SK-N-SH (cell line): Measurements from ENCODE around the gene CCNC. TPM values are rescaled to one million over a fixed set of nuclear protein-coding genes. Genes with fewer than 3 reads are reported as not detected.
A peak's percentile ranks its signal among the peaks of the same experiment; 100 is the strongest.

Experiments
- CTCF ChIA-PET: fragments of 300-600, 350-600 bp; formaldehyde crosslinking; extraction: SDS; loops from one replicate; lab custom pipeline; 2021; lab: Yijun Ruan, JAX
- POLR2A ChIA-PET: fragments of 350-600 bp; sonication (Branson Sonifier 250); formaldehyde crosslinking; extraction: SDS; loops from one replicate; lab custom pipeline; 2020; ENCODE audit warnings: antibody characterized with exemption, inconsistent platforms; lab: Yijun Ruan, JAX
- DNase-seq: peaks from one replicate; pipeline ENCODE4 v3.0.0; 2012
- H2AFZ ChIP-seq: fragments of 200-600 bp; sonication (generic); 2 replicates; pipeline ENCODE4 v1.8.1; 2016; ENCODE audit warnings: antibody characterized with exemption, mild to moderate bottlenecking, low read depth
- H3F3A ChIP-seq: fragments of 200-600 bp; sonication (generic); replicated peaks from 2 replicates; pipeline ENCODE3; 2016; ENCODE audit warnings: antibody characterized with exemption, mild to moderate bottlenecking; ENCODE audit not compliant: insufficient read depth
- H3K27ac ChIP-seq, 2 experiments: fragments of 200-500 bp in 1 of 2; fragments of 200-600 bp in 1 of 2; sonication (Bioruptor generic) in 1 of 2; sonication (generic), shearing (Covaris generic) in 1 of 2; 2 replicates each; pipeline versions ENCODE4 v1.5.1 to v1.6.1; 2014 to 2016; ENCODE audit warnings: low read depth in 2 of 2, inconsistent platforms in 1 of 2, low read length in 1 of 2, mild to moderate bottlenecking in 1 of 2, mixed read lengths in 1 of 2
- H3K27me3 ChIP-seq: fragments of 200-600 bp; sonication (generic), shearing (Covaris generic); 2 replicates; pipeline ENCODE4 v1.6.1; 2016; ENCODE audit warnings: mixed run types; ENCODE audit not compliant: insufficient read depth
- H3K36me3 ChIP-seq, 2 experiments: fragments of 200-500 bp in 1 of 2; fragments of 200-600 bp in 1 of 2; sonication (Bioruptor generic) in 1 of 2; sonication (generic) in 1 of 2; replicated peaks in 1 of 2; 2 replicates each; pipeline versions ENCODE3 to v1.5.1; 2014 to 2016; ENCODE audit warnings: low read length in 1 of 2, mild to moderate bottlenecking in 1 of 2; ENCODE audit not compliant: insufficient read depth in 2 of 2, control insufficient read depth in 1 of 2
- H3K4me1 ChIP-seq, 2 experiments: fragments of 200-500 bp in 1 of 2; fragments of 200-600 bp in 1 of 2; sonication (Bioruptor generic) in 1 of 2; sonication (generic), shearing (Covaris generic) in 1 of 2; 2 replicates each; pipeline versions ENCODE4 v1.5.1 to v1.6.1; 2014 to 2016; ENCODE audit warnings: low read depth in 1 of 2, low read length in 1 of 2, mixed run types in 1 of 2; ENCODE audit not compliant: insufficient read depth in 2 of 2, control insufficient read depth in 1 of 2
- H3K4me2 ChIP-seq: fragments of 200-600 bp; sonication (generic), shearing (Covaris generic); 2 replicates; pipeline ENCODE4 v1.6.1; 2017; ENCODE audit warnings: mixed run types
- H3K4me3 ChIP-seq, 2 experiments: fragments of 200-500 bp in 1 of 2; fragments of 200-600 bp in 1 of 2; sonication (Bioruptor generic) in 1 of 2; sonication (generic), shearing (Covaris generic) in 1 of 2; 2 replicates each; pipeline versions ENCODE4 v1.5.1 to v1.8.1; 2014 to 2016; ENCODE audit warnings: low read depth in 2 of 2, inconsistent platforms in 1 of 2, low read length in 1 of 2, mild to moderate bottlenecking in 1 of 2, mixed read lengths in 1 of 2, moderate library complexity in 1 of 2
- H3K79me2 ChIP-seq: fragments of 200-600 bp; sonication (generic); 2 replicates; pipeline ENCODE4 v1.8.1; 2017; ENCODE audit warnings: mild to moderate bottlenecking; ENCODE audit not compliant: insufficient read depth
- H3K9ac ChIP-seq: fragments of 200-600 bp; sonication (generic); 2 replicates; pipeline ENCODE4 v1.6.1; 2017; ENCODE audit warnings: mixed run types
- H3K9me2 ChIP-seq: fragments of 200-600 bp; sonication (generic); 2 replicates; pipeline ENCODE4 v1.6.1; 2017; ENCODE audit warnings: mixed run types
- H3K9me3 ChIP-seq: fragments of 200-600 bp; sonication (generic); 2 replicates; pipeline ENCODE4 v1.6.1; 2017; ENCODE audit warnings: mixed run types, mild to moderate bottlenecking, moderate library complexity
- H4K20me1 ChIP-seq: fragments of 200-600 bp; sonication (generic); 2 replicates; pipeline ENCODE4 v1.6.1; 2017; ENCODE audit warnings: mild to moderate bottlenecking, mixed run types; ENCODE audit not compliant: insufficient read depth
- ELF1 ChIP-seq: IDR thresholded peaks from 2 replicates; pipeline ENCODE4 v1.4.0; 2012
- EP300 ChIP-seq, 2 experiments: IDR thresholded peaks; 2 replicates each; pipeline versions ENCODE4 v1.4.0 to v1.6.1; 2012; ENCODE audit warnings: borderline replicate concordance in 1 of 2, low read depth in 1 of 2, low read length in 1 of 2
- MXI1 ChIP-seq: IDR thresholded peaks from 2 replicates; pipeline ENCODE4 v1.6.1; 2012; ENCODE audit warnings: mild to moderate bottlenecking, low read depth, low read length, improper control_type of control experiment
- RFX5 ChIP-seq: IDR thresholded peaks from 2 replicates; pipeline ENCODE4 v1.6.1; 2012; ENCODE audit warnings: mild to moderate bottlenecking, improper control_type of control experiment, low read length
- WGBS: methylation state at CpG from one replicate; pipeline ENCODE4 v1.1.6; 2017; ENCODE audit warnings: low lambda C conversion rate; 5-methylcytosine and 5-hydroxymethylcytosine counted together
- polyA plus RNA-seq, 3 experiments: library from polyadenylated mRNA; depleted of rRNA; stranded (reverse); fragments of >200 nt; gene quantifications; 2 replicates each; pipeline ENCODE4 v1.2.3, GENCODE V29; 2012
- TF ChIP-seq, protein P1 (sequence below): fragments of 150-350 bp; IDR thresholded peaks from 2 replicates; pipeline ENCODE4 v1.6.1; 2016; ENCODE audit warnings: mild to moderate bottlenecking, low read depth, low read length
- TF ChIP-seq, protein P2 (sequence below): IDR thresholded peaks from 2 replicates; pipeline ENCODE4 v1.4.0; 2012; ENCODE audit warnings: low read depth, borderline replicate concordance
- TF ChIP-seq, protein P3 (sequence below): fragments of 200-600 bp; sonication (generic); IDR thresholded peaks from 2 replicates; pipeline ENCODE4 v1.6.1; 2017; ENCODE audit warnings: antibody characterized with exemption, mild to moderate bottlenecking, moderate library complexity
- TF ChIP-seq, protein P4 (sequence below): IDR thresholded peaks from 2 replicates; pipeline ENCODE4 v1.6.1; 2012; ENCODE audit warnings: mild to moderate bottlenecking, low read depth, low read length, moderate library complexity

Gene CCNC
- polyA plus RNA-seq, 1 of the 3 experiments (the other 2 are of a cell fraction), result 16.0 TPM

DNA sequence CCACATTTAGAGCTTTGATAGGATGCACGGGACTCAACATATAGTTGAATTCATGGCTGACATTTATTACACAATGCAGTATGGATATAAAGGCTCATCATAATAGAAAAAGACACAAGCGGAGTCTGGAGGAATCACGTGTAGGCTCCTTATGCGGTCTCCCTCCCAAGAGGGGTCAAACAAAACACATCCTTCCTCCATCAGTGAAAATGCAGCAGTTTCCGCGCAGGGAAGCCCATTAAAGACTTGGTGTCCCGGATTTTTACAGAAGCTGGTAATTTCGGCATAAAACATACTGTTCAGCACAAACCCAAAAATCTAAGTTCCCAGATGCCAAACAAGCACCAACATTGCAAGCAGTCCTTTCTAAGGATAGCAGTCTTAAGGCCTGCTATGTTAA lies 54.4 kb downstream of the CCNC start:
- ChIA-PET POLR2A (interaction anchor here (1.0 to 1.2 kb wide), 2 partner anchors 16 to 55 kb away, joined by 3 read pairs; no protein-coding TSS in a partner anchor), CTCF (interaction anchor here (0.6 to 1.4 kb wide), 5 partner anchors 13 to 160 kb away, joined by 3 to 6 read pairs (median 3); partner anchors contain the start of gene CCNC)
- Histone ChIP-seq H3K79me2 (peaks cover 41% of the 10 kb centered on the region), H3K9me2 (no peaks in the 10 kb centered on the region), H3F3A (peaks cover 13% of the 10 kb centered on the region), H3K9ac (peak overlapping the region; percentile 80; the same call in 1 of the 2 replicates), H3K4me1 (peaks cover 8 to 10% of the 10 kb centered on the region in 2 experiments; a peak in 3 of 4 replicates), H2AFZ (peak overlapping the region; percentile 84), H3K27me3 (no peaks in the 10 kb centered on the region), H3K4me2 (peak overlapping the region; percentile 90), H3K36me3 (peaks cover 6% of the 10 kb centered on the region in 2 experiments), H4K20me1 (no peaks in the 10 kb centered on the region), H3K27ac (peak overlapping the region in 1 of 2 experiments; percentile 80; a peak in 3 of 4 replicates), H3K9me3 (no peaks in the 10 kb centered on the region), H3K4me3 (peak overlapping the region; percentile 69 to 83)
- WGBS, result 15% methylated on average over 8 of the region's 8 CpGs
- TF ChIP-seq ELF1 (no peak), MXI1 (peak; percentile 55; the same call in 1 of the 2 replicates), EP300 (IDR thresholded peaks at IDR 0.05; ENCODE audit: borderline replicate concordance in 1 of 2, low read depth in 1 of 2, low read length in 1 of 2) (no peak), RFX5 (no peak)
- TF ChIP-seq, protein P1, sequence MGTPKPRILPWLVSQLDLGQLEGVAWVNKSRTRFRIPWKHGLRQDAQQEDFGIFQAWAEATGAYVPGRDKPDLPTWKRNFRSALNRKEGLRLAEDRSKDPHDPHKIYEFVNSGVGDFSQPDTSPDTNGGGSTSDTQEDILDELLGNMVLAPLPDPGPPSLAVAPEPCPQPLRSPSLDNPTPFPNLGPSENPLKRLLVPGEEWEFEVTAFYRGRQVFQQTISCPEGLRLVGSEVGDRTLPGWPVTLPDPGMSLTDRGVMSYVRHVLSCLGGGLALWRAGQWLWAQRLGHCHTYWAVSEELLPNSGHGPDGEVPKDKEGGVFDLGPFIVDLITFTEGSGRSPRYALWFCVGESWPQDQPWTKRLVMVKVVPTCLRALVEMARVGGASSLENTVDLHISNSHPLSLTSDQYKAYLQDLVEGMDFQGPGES, result no peak
- TF ChIP-seq, protein P2, sequence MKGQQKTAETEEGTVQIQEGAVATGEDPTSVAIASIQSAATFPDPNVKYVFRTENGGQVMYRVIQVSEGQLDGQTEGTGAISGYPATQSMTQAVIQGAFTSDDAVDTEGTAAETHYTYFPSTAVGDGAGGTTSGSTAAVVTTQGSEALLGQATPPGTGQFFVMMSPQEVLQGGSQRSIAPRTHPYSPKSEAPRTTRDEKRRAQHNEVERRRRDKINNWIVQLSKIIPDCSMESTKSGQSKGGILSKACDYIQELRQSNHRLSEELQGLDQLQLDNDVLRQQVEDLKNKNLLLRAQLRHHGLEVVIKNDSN, result peak; percentile 41; the same call in 1 of the 2 replicates
- TF ChIP-seq, protein P3, sequence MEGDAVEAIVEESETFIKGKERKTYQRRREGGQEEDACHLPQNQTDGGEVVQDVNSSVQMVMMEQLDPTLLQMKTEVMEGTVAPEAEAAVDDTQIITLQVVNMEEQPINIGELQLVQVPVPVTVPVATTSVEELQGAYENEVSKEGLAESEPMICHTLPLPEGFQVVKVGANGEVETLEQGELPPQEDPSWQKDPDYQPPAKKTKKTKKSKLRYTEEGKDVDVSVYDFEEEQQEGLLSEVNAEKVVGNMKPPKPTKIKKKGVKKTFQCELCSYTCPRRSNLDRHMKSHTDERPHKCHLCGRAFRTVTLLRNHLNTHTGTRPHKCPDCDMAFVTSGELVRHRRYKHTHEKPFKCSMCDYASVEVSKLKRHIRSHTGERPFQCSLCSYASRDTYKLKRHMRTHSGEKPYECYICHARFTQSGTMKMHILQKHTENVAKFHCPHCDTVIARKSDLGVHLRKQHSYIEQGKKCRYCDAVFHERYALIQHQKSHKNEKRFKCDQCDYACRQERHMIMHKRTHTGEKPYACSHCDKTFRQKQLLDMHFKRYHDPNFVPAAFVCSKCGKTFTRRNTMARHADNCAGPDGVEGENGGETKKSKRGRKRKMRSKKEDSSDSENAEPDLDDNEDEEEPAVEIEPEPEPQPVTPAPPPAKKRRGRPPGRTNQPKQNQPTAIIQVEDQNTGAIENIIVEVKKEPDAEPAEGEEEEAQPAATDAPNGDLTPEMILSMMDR, result no peak
- TF ChIP-seq, protein P4, sequence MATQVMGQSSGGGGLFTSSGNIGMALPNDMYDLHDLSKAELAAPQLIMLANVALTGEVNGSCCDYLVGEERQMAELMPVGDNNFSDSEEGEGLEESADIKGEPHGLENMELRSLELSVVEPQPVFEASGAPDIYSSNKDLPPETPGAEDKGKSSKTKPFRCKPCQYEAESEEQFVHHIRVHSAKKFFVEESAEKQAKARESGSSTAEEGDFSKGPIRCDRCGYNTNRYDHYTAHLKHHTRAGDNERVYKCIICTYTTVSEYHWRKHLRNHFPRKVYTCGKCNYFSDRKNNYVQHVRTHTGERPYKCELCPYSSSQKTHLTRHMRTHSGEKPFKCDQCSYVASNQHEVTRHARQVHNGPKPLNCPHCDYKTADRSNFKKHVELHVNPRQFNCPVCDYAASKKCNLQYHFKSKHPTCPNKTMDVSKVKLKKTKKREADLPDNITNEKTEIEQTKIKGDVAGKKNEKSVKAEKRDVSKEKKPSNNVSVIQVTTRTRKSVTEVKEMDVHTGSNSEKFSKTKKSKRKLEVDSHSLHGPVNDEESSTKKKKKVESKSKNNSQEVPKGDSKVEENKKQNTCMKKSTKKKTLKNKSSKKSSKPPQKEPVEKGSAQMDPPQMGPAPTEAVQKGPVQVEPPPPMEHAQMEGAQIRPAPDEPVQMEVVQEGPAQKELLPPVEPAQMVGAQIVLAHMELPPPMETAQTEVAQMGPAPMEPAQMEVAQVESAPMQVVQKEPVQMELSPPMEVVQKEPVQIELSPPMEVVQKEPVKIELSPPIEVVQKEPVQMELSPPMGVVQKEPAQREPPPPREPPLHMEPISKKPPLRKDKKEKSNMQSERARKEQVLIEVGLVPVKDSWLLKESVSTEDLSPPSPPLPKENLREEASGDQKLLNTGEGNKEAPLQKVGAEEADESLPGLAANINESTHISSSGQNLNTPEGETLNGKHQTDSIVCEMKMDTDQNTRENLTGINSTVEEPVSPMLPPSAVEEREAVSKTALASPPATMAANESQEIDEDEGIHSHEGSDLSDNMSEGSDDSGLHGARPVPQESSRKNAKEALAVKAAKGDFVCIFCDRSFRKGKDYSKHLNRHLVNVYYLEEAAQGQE, result no peak
- peak; percentile 22 for DNase-seq
